ENCODE results near the gene RTKN.

- TF ChIP-seq CTCF (IDR thresholded peaks at IDR 0.05; ENCODE audit: borderline replicate concordance, extremely low read depth, low read length, poor library complexity, severe bottlenecking) (no peak), EZH2 (IDR thresholded peaks at IDR 0.05; ENCODE audit: borderline replicate concordance, low read depth, low read length, severe bottlenecking) (no peak)
Measured at GRCh38 chr2:74430502-74430901, 11.2 kb downstream of the RTKN start.

Data from DND-41 (cell line).